AG09309 (cell line): ENCODE measurements around the gene SLC9A5.

Source experiments
- DNase-seq: peaks from one replicate; pipeline ENCODE4 v3.0.0-alpha.2; 2010; ENCODE audit warnings: low read depth
- H3K4me3 ChIP-seq: 2 replicates; pipeline ENCODE4 v1.5.1; 2011; ENCODE audit warnings: mild to moderate bottlenecking, low read depth, low read length, moderate library complexity; ENCODE audit not compliant: control insufficient read depth
- TF ChIP-seq, protein P1 (sequence below): IDR thresholded peaks from 2 replicates; pipeline ENCODE4 v1.5.1; 2011; ENCODE audit warnings: mild to moderate bottlenecking, low read depth, low read length, inconsistent platforms; ENCODE audit not compliant: insufficient read depth, control insufficient read depth; ENCODE audit errors: missing control alignments

The SLC9A5 gene

DNA sequence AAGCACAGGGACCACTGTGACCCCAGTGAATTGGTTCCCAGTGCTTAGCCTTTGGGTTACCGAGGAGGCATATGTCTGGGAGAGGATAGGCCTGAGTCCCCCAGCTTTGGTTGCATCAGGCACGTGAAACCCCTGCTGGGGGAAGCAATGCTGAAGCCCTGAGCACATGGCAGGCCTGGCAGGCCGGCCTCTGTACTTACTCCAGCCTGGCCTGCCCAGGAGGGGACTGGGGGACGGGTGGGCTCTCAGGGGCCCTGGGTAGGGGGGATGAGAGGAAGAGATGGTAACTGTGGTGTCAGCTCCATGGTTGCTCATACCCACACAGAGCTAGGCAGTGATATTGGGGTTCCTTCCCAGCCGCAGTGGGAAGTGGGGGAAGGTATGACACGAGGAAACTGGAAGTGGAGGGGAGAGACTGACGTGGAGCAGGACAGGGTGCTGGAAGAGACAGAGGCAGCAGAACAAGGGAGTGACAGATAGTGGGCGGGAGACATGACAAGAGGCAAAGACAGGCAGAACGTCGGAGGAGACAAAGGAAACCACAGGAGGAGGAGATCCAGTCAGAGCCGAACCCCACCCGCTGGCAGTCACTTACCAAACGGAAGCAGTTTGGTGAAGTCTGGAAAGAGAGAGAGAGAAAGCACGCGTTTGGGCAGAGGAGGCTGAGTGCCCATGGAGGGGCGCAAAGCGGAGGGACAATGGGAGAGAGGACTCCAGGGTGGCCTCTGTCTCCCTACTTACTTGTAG lies 12.8 kb upstream of the SLC9A5 start:
- TF ChIP-seq, protein P1, sequence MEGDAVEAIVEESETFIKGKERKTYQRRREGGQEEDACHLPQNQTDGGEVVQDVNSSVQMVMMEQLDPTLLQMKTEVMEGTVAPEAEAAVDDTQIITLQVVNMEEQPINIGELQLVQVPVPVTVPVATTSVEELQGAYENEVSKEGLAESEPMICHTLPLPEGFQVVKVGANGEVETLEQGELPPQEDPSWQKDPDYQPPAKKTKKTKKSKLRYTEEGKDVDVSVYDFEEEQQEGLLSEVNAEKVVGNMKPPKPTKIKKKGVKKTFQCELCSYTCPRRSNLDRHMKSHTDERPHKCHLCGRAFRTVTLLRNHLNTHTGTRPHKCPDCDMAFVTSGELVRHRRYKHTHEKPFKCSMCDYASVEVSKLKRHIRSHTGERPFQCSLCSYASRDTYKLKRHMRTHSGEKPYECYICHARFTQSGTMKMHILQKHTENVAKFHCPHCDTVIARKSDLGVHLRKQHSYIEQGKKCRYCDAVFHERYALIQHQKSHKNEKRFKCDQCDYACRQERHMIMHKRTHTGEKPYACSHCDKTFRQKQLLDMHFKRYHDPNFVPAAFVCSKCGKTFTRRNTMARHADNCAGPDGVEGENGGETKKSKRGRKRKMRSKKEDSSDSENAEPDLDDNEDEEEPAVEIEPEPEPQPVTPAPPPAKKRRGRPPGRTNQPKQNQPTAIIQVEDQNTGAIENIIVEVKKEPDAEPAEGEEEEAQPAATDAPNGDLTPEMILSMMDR: no peak
- H3K4me3 ChIP-seq: no peak overlapping the region
- DNase-seq: no peak

DNA sequence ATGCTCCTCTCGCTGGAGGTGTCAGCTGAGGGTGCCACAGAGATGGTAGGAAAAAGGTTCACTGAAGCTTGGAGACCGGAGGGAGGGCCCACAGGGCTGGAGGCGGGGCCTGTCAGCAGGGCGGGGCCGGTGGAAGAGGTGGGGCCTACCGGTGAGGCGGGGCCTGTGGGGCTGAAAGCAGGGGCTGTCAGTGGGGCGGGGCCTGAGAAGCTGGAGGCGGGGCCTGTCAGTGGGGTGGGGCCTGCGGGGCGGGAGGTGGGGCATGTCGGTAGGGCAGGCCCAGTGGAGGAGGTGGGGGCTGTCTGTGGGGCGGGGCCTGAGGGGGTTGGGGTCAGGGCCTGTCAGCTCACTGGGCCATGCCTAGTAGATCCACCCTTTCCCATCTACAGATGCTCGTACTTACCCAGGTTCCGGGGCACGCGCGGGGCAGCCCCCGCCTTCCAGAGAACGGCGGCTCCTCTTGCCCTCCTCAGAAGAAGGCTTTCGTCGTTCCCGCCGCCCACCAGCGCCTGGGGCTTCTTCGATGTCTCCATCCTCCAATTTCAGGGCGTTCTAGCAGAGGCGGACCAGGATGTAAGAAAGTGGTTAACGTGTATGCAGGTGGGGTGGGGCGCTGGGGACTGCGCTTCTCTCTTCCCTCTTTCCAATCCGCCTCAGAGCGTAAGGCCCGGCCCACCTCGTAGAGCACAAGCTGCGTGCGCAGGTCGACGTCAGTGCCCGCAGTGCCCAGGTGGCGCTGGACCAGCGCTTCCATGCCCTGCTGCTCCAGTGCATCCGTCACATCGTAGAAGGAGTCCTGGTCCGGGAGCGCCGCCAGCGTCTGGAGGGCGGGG lies 12.0 kb upstream of the SLC9A5 start:
- no peak for DNase-seq
- no peak overlapping the region for H3K4me3 ChIP-seq
- TF ChIP-seq, protein P1: no peak

DNA sequence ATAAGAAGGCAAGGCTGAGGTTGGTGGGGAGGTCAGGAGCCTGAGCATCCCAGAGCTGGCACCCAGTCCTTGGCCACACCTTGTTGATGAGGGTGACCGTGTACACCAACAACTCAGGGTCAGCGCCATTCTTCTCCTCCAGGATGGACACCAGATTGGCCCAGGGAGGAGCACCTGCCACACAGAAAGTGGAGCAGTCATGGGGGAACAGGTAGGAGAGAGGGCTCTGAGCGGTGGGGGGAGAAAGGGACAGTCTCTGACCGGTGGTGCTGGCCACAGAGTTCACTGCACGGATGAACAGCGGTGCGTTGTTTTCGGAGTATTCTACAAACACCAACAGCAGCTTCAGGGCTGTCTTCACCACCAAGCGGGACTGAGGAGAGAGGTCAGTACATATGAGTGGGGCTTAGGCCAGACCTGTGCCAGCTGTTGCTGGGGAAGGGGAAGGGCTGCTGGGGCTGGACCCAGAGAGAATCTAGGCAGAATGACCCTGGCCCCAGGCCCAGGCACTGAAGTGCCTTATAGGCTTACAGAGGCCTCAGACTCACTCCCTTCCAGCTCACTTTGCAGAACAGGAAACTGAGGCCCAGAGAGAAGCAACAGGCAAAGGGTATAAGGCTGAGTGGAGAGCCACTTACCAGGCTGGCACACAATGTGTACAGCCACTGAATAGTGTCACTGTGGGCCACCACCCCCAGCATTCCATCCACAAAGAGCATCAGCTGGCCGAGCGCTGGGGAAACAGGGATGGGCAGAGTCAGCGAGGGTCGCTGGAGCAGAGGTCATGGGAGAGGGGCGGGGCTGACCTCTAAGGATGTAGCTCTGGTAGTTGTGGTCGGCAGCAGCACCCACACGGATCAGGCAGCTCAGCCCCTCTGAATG lies 11.1 kb upstream of the SLC9A5 start:
- TF ChIP-seq, protein P1: no peak

GRCh38 chr16:67238278-67238575 lies 10.6 kb upstream of the SLC9A5 start:
- TF ChIP-seq, protein P1: no peak
- no peak overlapping the region for H3K4me3 ChIP-seq
- DNase-seq: no peak

More for the DNA sequence above, 11.1 kb upstream of the SLC9A5 start:
- no peak overlapping the region for H3K4me3 ChIP-seq
- DNase-seq: no peak

DNA sequence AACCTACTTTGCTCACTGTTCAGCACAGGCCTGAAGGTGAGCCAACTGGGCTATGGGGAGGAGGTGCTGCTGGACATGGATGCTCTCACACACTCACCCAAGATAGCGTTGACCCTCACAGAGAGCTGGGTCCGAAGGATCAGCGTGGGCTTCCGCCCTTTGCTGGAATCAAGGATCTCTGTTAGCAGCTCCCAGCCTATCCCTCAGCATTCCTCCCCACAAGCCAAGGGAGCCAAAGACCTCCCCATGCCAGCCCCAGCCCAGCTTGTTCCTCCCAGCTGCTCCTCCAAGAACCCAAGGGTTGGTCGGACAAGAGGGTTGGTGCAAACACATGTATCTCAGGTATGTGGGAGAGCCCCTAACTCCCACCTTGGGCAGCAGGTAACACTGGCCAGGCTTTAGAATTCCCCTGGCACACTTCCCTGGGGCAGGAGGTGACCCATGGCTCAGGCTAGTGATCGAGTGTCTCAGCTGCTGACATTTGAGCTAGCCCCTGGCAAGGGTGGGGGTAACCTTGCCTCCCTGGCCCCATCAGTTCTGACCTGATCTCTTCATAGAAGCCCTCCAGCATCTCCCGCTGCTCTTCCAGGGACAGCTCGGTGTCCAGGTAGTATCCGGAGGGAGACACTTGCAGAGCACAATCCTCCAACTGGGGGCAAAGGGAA lies 9.8 kb upstream of the SLC9A5 start:
- no peak for DNase-seq

GRCh38 chr16:67240506-67240905 lies 8.3 kb upstream of the SLC9A5 start:
- TF ChIP-seq, protein P1: no peak
- no peak for DNase-seq
- no peak overlapping the region for H3K4me3 ChIP-seq

More for the DNA sequence above, 9.8 kb upstream of the SLC9A5 start:
- H3K4me3 ChIP-seq: no peak overlapping the region
- TF ChIP-seq, protein P1: no peak
